ENCODE measurements around the gene FAM114A1.

Gene FAM114A1

GRCh38 chr4:38832624-38833528 lies 34.7 kb upstream of the FAM114A1 start:
- Histone ChIP-seq H3K27ac (no peak overlapping the region), H3K36me3 (no peaks in the 10 kb centered on the region), H3K27me3 (ENCODE audit: insufficient read depth, low read depth, severe bottlenecking) (no peaks in the 10 kb centered on the region), H3K9me3 (ENCODE audit: severe bottlenecking) (peaks cover 3% of the 10 kb centered on the region), H3K4me3 (ENCODE audit: low read depth, low read length) (no peak overlapping the region)
- DNase-seq: no peak
- TF ChIP-seq CTCF (IDR thresholded peaks at IDR 0.05; ENCODE audit: low read depth, low read length): peak; percentile 62

GRCh38 chr4:38834570-38834969 lies 33.0 kb upstream of the FAM114A1 start:
- no peak for DNase-seq
- Histone ChIP-seq H3K4me3 (ENCODE audit: low read depth, low read length) (no peak overlapping the region), H3K27ac (no peak overlapping the region), H3K9me3 (ENCODE audit: severe bottlenecking) (peaks cover 3% of the 10 kb centered on the region), H3K27me3 (ENCODE audit: insufficient read depth, low read depth, severe bottlenecking) (no peaks in the 10 kb centered on the region), H3K36me3 (no peaks in the 10 kb centered on the region)
- TF ChIP-seq CTCF (IDR thresholded peaks at IDR 0.05; ENCODE audit: low read depth, low read length): no peak

GRCh38 chr4:38837334-38837733 lies 30.3 kb upstream of the FAM114A1 start:
- Histone ChIP-seq H3K27ac (no peak overlapping the region), H3K9me3 (ENCODE audit: severe bottlenecking) (peaks cover 3% of the 10 kb centered on the region), H3K27me3 (ENCODE audit: insufficient read depth, low read depth, severe bottlenecking) (no peaks in the 10 kb centered on the region), H3K4me3 (ENCODE audit: low read depth, low read length) (no peak overlapping the region), H3K36me3 (no peaks in the 10 kb centered on the region)
- TF ChIP-seq CTCF (IDR thresholded peaks at IDR 0.05; ENCODE audit: low read depth, low read length): no peak
- DNase-seq: no peak

GRCh38 chr4:38837849-38838248 lies 29.8 kb upstream of the FAM114A1 start:
- Histone ChIP-seq H3K36me3 (no peaks in the 10 kb centered on the region), H3K9me3 (ENCODE audit: severe bottlenecking) (peaks cover 3% of the 10 kb centered on the region), H3K4me3 (ENCODE audit: low read depth, low read length) (no peak overlapping the region), H3K27ac (no peak overlapping the region), H3K27me3 (ENCODE audit: insufficient read depth, low read depth, severe bottlenecking) (no peaks in the 10 kb centered on the region)
- TF ChIP-seq CTCF (IDR thresholded peaks at IDR 0.05; ENCODE audit: low read depth, low read length): no peak
- no peak for DNase-seq

- DNase-seq: no peak
- peaks cover 13% of the 10 kb centered on the region for H3K9me3 ChIP-seq (ENCODE audit: severe bottlenecking)
- H3K4me3 ChIP-seq (ENCODE audit: low read depth, low read length): no peak overlapping the region
- no peaks in the 10 kb centered on the region for H3K27me3 ChIP-seq (ENCODE audit: insufficient read depth, low read depth, severe bottlenecking)
- H3K27ac ChIP-seq: no peak overlapping the region
- H3K36me3 ChIP-seq: no peaks in the 10 kb centered on the region
- no peak for TF ChIP-seq CTCF (IDR thresholded peaks at IDR 0.05; ENCODE audit: low read depth, low read length)
These were observed 24.6 kb upstream of the FAM114A1 start for GRCh38 chr4:38842994-38843393.
